ENCODE data around the gene TLE6. TPM values are rescaled to one million over a fixed set of nuclear protein-coding genes. Genes with fewer than 3 reads are reported as not detected.

The TLE6 gene
- total RNA-seq, 1 experiment from 2014 or later, result 1.1 TPM

DNA sequence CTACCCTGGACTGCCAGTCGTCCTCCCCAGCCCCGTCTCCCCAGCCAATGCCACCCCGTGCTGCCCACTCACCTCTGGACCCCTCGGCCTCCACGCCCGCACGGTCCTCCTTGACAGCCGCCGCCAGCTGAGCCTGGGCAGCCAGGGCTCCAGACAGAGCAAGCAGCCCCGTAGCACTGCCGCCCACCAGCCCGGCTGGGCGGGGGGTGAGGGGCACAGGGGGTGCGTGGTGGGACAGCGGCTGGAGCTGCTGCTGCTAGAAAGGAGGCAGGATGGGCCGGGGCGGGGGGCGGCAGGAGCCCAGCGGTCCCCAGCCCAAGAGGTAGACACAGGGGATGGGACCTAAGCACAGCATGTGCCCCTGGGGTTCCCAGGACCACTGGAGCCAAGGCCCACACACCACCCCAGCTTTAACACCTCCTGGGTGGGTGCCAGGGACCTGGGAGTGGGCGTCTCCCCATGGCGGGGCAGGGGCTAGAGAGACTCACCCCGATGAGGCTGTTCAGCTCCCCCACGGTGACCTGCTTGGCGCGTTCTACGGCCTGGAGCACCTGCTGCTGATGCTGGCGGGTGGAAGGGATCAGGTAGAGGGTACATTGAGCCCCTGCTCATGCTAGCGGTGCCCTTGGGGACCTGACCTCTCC, 42.0 kb downstream of the TLE6 start:
- Histone ChIP-seq H3K36me3 (ENCODE audit: low read depth) (no peaks in the 10 kb centered on the region), H3K79me2 (ENCODE audit: low read depth) (no peaks in the 10 kb centered on the region), H2AFZ (no peak overlapping the region), H3K4me1 (replicated peaks; ENCODE audit: insufficient read depth) (no peaks in the 10 kb centered on the region), H3K4me2 (no peak overlapping the region), H3K9me3 (ENCODE audit: insufficient read depth, low read depth) (no peaks in the 10 kb centered on the region), H3F3A (ENCODE audit: insufficient read depth, low read depth) (no peaks in the 10 kb centered on the region), H4K20me1 (ENCODE audit: insufficient read depth) (no peaks in the 10 kb centered on the region), H3K27ac (no peak overlapping the region), H3K9me2 (ENCODE audit: insufficient read depth) (no peaks in the 10 kb centered on the region), H3K4me3 (no peak overlapping the region), H3K27me3 (ENCODE audit: insufficient read depth, low read depth) (no peaks in the 10 kb centered on the region)
- TF ChIP-seq, protein P1, sequence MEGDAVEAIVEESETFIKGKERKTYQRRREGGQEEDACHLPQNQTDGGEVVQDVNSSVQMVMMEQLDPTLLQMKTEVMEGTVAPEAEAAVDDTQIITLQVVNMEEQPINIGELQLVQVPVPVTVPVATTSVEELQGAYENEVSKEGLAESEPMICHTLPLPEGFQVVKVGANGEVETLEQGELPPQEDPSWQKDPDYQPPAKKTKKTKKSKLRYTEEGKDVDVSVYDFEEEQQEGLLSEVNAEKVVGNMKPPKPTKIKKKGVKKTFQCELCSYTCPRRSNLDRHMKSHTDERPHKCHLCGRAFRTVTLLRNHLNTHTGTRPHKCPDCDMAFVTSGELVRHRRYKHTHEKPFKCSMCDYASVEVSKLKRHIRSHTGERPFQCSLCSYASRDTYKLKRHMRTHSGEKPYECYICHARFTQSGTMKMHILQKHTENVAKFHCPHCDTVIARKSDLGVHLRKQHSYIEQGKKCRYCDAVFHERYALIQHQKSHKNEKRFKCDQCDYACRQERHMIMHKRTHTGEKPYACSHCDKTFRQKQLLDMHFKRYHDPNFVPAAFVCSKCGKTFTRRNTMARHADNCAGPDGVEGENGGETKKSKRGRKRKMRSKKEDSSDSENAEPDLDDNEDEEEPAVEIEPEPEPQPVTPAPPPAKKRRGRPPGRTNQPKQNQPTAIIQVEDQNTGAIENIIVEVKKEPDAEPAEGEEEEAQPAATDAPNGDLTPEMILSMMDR (conservative IDR thresholded peaks at IDR 0.05), result no peak
- TF ChIP-seq EZH2 (IDR thresholded peaks at IDR 0.05; ENCODE audit: low read depth), result no peak
- ChIA-PET POLR2A (ENCODE audit: unreplicated experiment) (interaction anchor here (0.7 kb wide), 1 partner anchor 422 kb away, joined by 5 read pairs; no protein-coding TSS in a partner anchor), CTCF (no interaction called here)
- no TSS peak for BruUV-seq (replicated peaks)
- DNase-seq, result no peak
- intact Hi-C loops (cut with micrococcal nuclease; ENCODE audit: unreplicated experiment), result no loop called here

DNA sequence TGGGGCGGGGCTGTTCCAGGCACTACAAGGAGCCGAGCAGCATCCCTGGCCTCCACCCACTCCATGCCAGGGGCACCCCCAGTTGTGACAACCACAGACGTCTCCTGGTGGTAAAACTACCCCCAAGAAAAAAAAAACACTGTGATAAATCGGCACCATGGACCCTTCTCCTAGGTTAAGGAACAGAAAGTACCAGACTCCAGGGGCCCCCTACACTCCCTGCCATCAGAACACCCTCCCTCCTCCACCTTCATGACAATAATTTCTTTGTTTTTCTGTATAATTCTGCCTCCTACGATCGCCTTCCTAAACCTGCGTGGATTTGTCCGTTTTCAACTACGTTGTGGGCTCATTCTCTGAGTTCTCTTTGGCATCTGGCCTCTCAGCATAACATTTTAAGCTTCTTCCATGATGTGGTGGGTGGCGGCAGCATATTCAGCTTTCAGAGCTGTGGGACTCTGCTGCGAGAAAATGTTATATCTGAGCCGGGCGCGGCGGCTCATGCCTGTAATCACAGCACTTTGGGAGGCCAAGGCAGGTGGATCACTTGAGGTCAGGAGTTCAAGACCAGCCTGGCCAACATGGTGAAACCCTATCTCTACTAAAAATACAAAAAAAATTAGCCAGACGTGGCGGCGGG, 43.1 kb downstream of the TLE6 start:
- TF ChIP-seq, protein P1 (conservative IDR thresholded peaks at IDR 0.05), result no peak
- TF ChIP-seq EZH2 (IDR thresholded peaks at IDR 0.05; ENCODE audit: low read depth), result no peak
- intact Hi-C loops (cut with micrococcal nuclease; ENCODE audit: unreplicated experiment), result no loop called here
- no peaks in the 10 kb centered on the region for H4K20me1 ChIP-seq (ENCODE audit: insufficient read depth)
- no peaks in the 10 kb centered on the region for H3F3A ChIP-seq (ENCODE audit: insufficient read depth, low read depth)
- no peaks in the 10 kb centered on the region for H3K36me3 ChIP-seq (ENCODE audit: low read depth)
- H3K4me3 ChIP-seq, result no peak overlapping the region
- ChIA-PET CTCF (no interaction called here), POLR2A (ENCODE audit: unreplicated experiment) (interaction anchor here (0.7 kb wide), 1 partner anchor 421 kb away, joined by 5 read pairs; no protein-coding TSS in a partner anchor)
- H3K4me1 ChIP-seq (replicated peaks; ENCODE audit: insufficient read depth), result no peaks in the 10 kb centered on the region
- no TSS peak for BruUV-seq (replicated peaks)
- no peak for DNase-seq
- no peak overlapping the region for H3K4me2 ChIP-seq
- no peaks in the 10 kb centered on the region for H3K9me3 ChIP-seq (ENCODE audit: insufficient read depth, low read depth)
- no peak overlapping the region for H2AFZ ChIP-seq
- no peaks in the 10 kb centered on the region for H3K79me2 ChIP-seq (ENCODE audit: low read depth)
- H3K27me3 ChIP-seq (ENCODE audit: insufficient read depth, low read depth), result no peaks in the 10 kb centered on the region
- H3K9me2 ChIP-seq (ENCODE audit: insufficient read depth), result no peaks in the 10 kb centered on the region
- H3K27ac ChIP-seq, result no peak overlapping the region

DNA sequence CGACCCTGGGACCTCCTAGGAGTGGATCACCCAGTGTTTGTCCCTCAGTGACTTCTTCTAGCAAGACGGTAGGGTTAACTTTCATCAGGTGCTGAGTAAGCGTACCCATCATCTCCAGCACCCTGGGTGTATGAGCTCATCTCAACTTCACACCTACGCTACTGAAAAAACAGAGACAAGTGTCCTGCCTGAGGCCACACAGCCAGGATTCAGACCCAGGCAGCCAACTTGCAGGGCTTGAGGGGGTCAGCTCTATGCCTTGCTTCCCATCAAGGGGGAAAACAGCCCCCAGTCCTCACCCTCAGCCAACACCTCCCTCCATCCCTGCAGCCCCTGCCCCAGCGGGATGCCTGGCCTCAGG, 47.1 kb downstream of the TLE6 start:
- BruUV-seq (replicated peaks), result no TSS peak
- POLR2A ChIA-PET (ENCODE audit: unreplicated experiment), result interaction anchor here (0.6 kb wide), 1 partner anchor 17 kb away, joined by 4 read pairs; no protein-coding TSS in a partner anchor

More for the DNA sequence above, 47.1 kb downstream of the TLE6 start:
- H3K4me1 ChIP-seq (replicated peaks; ENCODE audit: insufficient read depth), result no peaks in the 10 kb centered on the region
- CTCF ChIA-PET, result no interaction called here
- no peaks in the 10 kb centered on the region for H3F3A ChIP-seq (ENCODE audit: insufficient read depth, low read depth)
- no peaks in the 10 kb centered on the region for H3K36me3 ChIP-seq (ENCODE audit: low read depth)
- no peak overlapping the region for H3K4me3 ChIP-seq
- no peaks in the 10 kb centered on the region for H3K27me3 ChIP-seq (ENCODE audit: insufficient read depth, low read depth)
- intact Hi-C loops (cut with micrococcal nuclease; ENCODE audit: unreplicated experiment), result no loop called here
- no peak for DNase-seq
- H2AFZ ChIP-seq, result no peak overlapping the region
- TF ChIP-seq EZH2 (IDR thresholded peaks at IDR 0.05; ENCODE audit: low read depth), result no peak
- TF ChIP-seq, protein P1 (conservative IDR thresholded peaks at IDR 0.05), result no peak
- no peaks in the 10 kb centered on the region for H4K20me1 ChIP-seq (ENCODE audit: insufficient read depth)
- no peak overlapping the region for H3K4me2 ChIP-seq
- H3K79me2 ChIP-seq (ENCODE audit: low read depth), result no peaks in the 10 kb centered on the region
- no peaks in the 10 kb centered on the region for H3K9me3 ChIP-seq (ENCODE audit: insufficient read depth, low read depth)
- H3K27ac ChIP-seq, result no peak overlapping the region
- H3K9me2 ChIP-seq (ENCODE audit: insufficient read depth), result no peaks in the 10 kb centered on the region

Data from PC-9 (cell line).